MM.1S (cell line): ENCODE data around the gene ENTPD2.

Source experiments
- CTCF ChIP-seq: fragments of 300-600 bp; sonication (generic); IDR thresholded peaks from 2 replicates; pipeline ENCODE4 v1.5.1; 2016; ENCODE audit warnings: antibody characterized with exemption, low read length, mixed read lengths
- EZH2phosphoT487 ChIP-seq: fragments of 300-600 bp; sonication (generic); IDR thresholded peaks from 2 replicates; pipeline ENCODE4 v1.6.1; 2018; ENCODE audit warnings: antibody characterized with exemption, low read length

- TF ChIP-seq CTCF (no peak), EZH2phosphoT487 (no peak)
Measured at GRCh38 chr9:137071282-137071681, 17.4 kb upstream of the ENTPD2 start.
